H1 (cell line): ENCODE measurements around the gene BNC2. TPM values are rescaled to one million over a fixed set of nuclear protein-coding genes. Genes with fewer than 3 reads are reported as not detected.

ENCODE experiments used
- CTCF ChIA-PET: fragments of 300-600 bp; sonication (Branson Sonifier 250); formaldehyde crosslinking; loops from one replicate; lab custom pipeline; 2021; ENCODE audit not compliant: partially characterized antibody; lab: Charles Lee
- POLR2A ChIA-PET: fragments of 300-600 bp; sonication (Branson Sonifier 250); formaldehyde crosslinking; loops from one replicate; lab custom pipeline; 2021; ENCODE audit warnings: inconsistent platforms; ENCODE audit not compliant: partially characterized antibody; lab: Charles Lee
- DNase-seq, 2 experiments: peaks; one replicate each; pipeline versions ENCODE4 v3.0.0 to v3.0.0-alpha.2; 2010 to 2022; ENCODE audit warnings: low spot score in 2 of 2, low read depth in 1 of 2, mixed read lengths in 1 of 2
- FAIRE-seq: peaks from 2 replicates; lab custom pipeline; 2011; peaks lifted over from hg19 to GRCh38; lab: Jason Lieb, UNC
- H2AFZ ChIP-seq: 2 replicates; pipeline ENCODE4 v1.8.1; 2012; ENCODE audit warnings: low read length, inconsistent platforms
- H2AK5ac ChIP-seq: 2 replicates; pipeline ENCODE4 v1.6.1; 2013; ENCODE audit warnings: low read depth, low read length
- H2BK120ac ChIP-seq: replicated peaks from 2 replicates; pipeline ENCODE3; 2013; ENCODE audit warnings: low read depth, low read length, inconsistent platforms
- H2BK12ac ChIP-seq: 2 replicates; pipeline ENCODE4 v1.6.1; 2013; ENCODE audit warnings: low read depth, low read length
- H2BK15ac ChIP-seq: 2 replicates; pipeline ENCODE4 v1.6.1; 2013; ENCODE audit warnings: low read length
- H2BK20ac ChIP-seq: 2 replicates; pipeline ENCODE4 v1.6.1; 2013; ENCODE audit warnings: low read length
- H2BK5ac ChIP-seq: 2 replicates; pipeline ENCODE4 v1.6.1; 2013; ENCODE audit warnings: low read depth, low read length
- H3K14ac ChIP-seq: 2 replicates; pipeline ENCODE4 v1.6.1; 2013; ENCODE audit warnings: inconsistent platforms; ENCODE audit not compliant: insufficient read length
- H3K18ac ChIP-seq: 2 replicates; pipeline ENCODE4 v1.6.1; 2013; ENCODE audit warnings: low read length; ENCODE audit errors: extremely low read depth
- H3K23ac ChIP-seq: 2 replicates; pipeline ENCODE4 v1.6.1; 2013; ENCODE audit warnings: inconsistent platforms; ENCODE audit not compliant: insufficient read length
- H3K23me2 ChIP-seq: 2 replicates; pipeline ENCODE4 v1.6.1; 2013; ENCODE audit warnings: low read depth, low read length
- H3K27ac ChIP-seq: 2 replicates; pipeline ENCODE4 v1.6.1; 2011; ENCODE audit warnings: low read depth, low read length, inconsistent platforms
- H3K27me3 ChIP-seq, 4 experiments: replicated peaks in 1 of 4; 1 replicate in 1 of 4; 2 replicates in 3 of 4; pipeline versions ENCODE4 v1.6.1 to v1.8.1; 2011 to 2013; ENCODE audit warnings: low read length in 3 of 4, mild to moderate bottlenecking in 3 of 4, inconsistent platforms in 2 of 4, mixed read lengths in 2 of 4, moderate library complexity in 1 of 4; ENCODE audit not compliant: control insufficient read depth in 3 of 4, insufficient read depth in 3 of 4; ENCODE audit errors: extremely low read depth in 1 of 4
- H3K36me3 ChIP-seq, 4 experiments: 2 replicates each; pipeline versions ENCODE4 v1.6.1 to v1.8.1; 2011 to 2013; ENCODE audit warnings: mild to moderate bottlenecking in 4 of 4, low read length in 3 of 4, moderate library complexity in 2 of 4, control low read depth in 1 of 4, inconsistent platforms in 1 of 4; ENCODE audit not compliant: insufficient read depth in 4 of 4, control insufficient read depth in 2 of 4
- H3K4ac ChIP-seq: replicated peaks from 2 replicates; pipeline ENCODE3; 2013; ENCODE audit warnings: low read length, low read depth, mixed read lengths, inconsistent platforms; ENCODE audit not compliant: insufficient read length
- H3K4me1 ChIP-seq, 4 experiments: replicated peaks in 1 of 4; 1 replicate in 1 of 4; 2 replicates in 3 of 4; pipeline versions ENCODE4 v1.6.1 to v1.8.1; 2011 to 2013; ENCODE audit warnings: low read length in 3 of 4, inconsistent platforms in 2 of 4, mixed read lengths in 1 of 4; ENCODE audit not compliant: insufficient read depth in 4 of 4, control insufficient read depth in 3 of 4
- H3K4me2 ChIP-seq, 2 experiments: 2 replicates each; pipeline versions ENCODE4 v1.6.1 to v1.8.1; 2011 to 2013; ENCODE audit warnings: low read depth in 2 of 2, low read length in 2 of 2, control low read depth in 1 of 2, inconsistent platforms in 1 of 2, mild to moderate bottlenecking in 1 of 2; ENCODE audit not compliant: insufficient read depth in 1 of 2
- H3K4me3 ChIP-seq, 4 experiments: fragments of 200-600, 300-600 bp in 1 of 4; sonication (generic), shearing (Covaris generic), sonication (Bioruptor Twin) in 1 of 4; 2 replicates each; pipeline versions ENCODE4 v1.5.1 to v1.8.1; 2011 to 2016; ENCODE audit warnings: low read length in 4 of 4, low read depth in 3 of 4, control low read depth in 2 of 4, inconsistent platforms in 2 of 4, mild to moderate bottlenecking in 2 of 4, mixed read lengths in 1 of 4, moderate library complexity in 1 of 4; ENCODE audit not compliant: insufficient read depth in 2 of 4; ENCODE audit errors: extremely low read depth in 1 of 4
- H3K56ac ChIP-seq: replicated peaks from 2 replicates; pipeline ENCODE3; 2013; ENCODE audit warnings: low read depth, mild to moderate bottlenecking, mixed read lengths, low read length, inconsistent platforms; ENCODE audit not compliant: insufficient read length
- H3K79me1 ChIP-seq: 2 replicates; pipeline ENCODE4 v1.6.1; 2013; ENCODE audit warnings: low read depth, low read length, control low read depth
- H3K79me2 ChIP-seq, 2 experiments: 2 replicates each; pipeline versions ENCODE4 v1.6.1 to v1.8.1; 2012 to 2013; ENCODE audit warnings: low read length in 2 of 2, mild to moderate bottlenecking in 2 of 2, inconsistent platforms in 1 of 2; ENCODE audit not compliant: insufficient read depth in 2 of 2, control insufficient read depth in 1 of 2
- H3K9ac ChIP-seq, 4 experiments: replicated peaks in 1 of 4; 1 replicate in 1 of 4; 2 replicates in 3 of 4; pipeline versions ENCODE4 v1.6.1 to v1.8.1; 2011 to 2013; ENCODE audit warnings: low read depth in 3 of 4, low read length in 3 of 4, control low read depth in 2 of 4, mild to moderate bottlenecking in 2 of 4, moderate library complexity in 2 of 4, inconsistent platforms in 1 of 4; ENCODE audit errors: extremely low read depth in 1 of 4
- H3K9me3 ChIP-seq, 2 experiments: 2 replicates each; pipeline versions ENCODE4 v1.6.1 to v1.8.1; 2012 to 2013; ENCODE audit warnings: mild to moderate bottlenecking in 2 of 2, moderate library complexity in 2 of 2, control low read depth in 1 of 2, inconsistent platforms in 1 of 2, low read depth in 1 of 2, low read length in 1 of 2, mixed read lengths in 1 of 2; ENCODE audit not compliant: insufficient read depth in 2 of 2
- H4K20me1 ChIP-seq, 2 experiments: replicated peaks in 1 of 2; 2 replicates each; pipeline versions ENCODE3 to v1.8.1; 2011 to 2013; ENCODE audit warnings: inconsistent platforms in 2 of 2, low read length in 2 of 2, mild to moderate bottlenecking in 1 of 2; ENCODE audit not compliant: insufficient read depth in 2 of 2, control insufficient read depth in 1 of 2
- H4K5ac ChIP-seq: 2 replicates; pipeline ENCODE4 v1.6.1; 2013; ENCODE audit warnings: low read length, low read depth, mixed read lengths, inconsistent platforms; ENCODE audit not compliant: insufficient read length
- H4K8ac ChIP-seq: 2 replicates; pipeline ENCODE4 v1.8.0; 2013; ENCODE audit warnings: mild to moderate bottlenecking, moderate library complexity, low read length, inconsistent platforms; ENCODE audit not compliant: insufficient read depth; ENCODE audit errors: extremely low read depth
- H4K91ac ChIP-seq: replicated peaks from 2 replicates; pipeline ENCODE3; 2013; ENCODE audit warnings: low read length, mixed read lengths, inconsistent platforms; ENCODE audit not compliant: insufficient read length
- ATF2 ChIP-seq: IDR thresholded peaks from 2 replicates; pipeline ENCODE4 v1.6.1; 2012; ENCODE audit warnings: low read length, inconsistent platforms
- CBX8 ChIP-seq: fragments of 300-800, 300-1000 bp; sonication (generic); IDR thresholded peaks from 2 replicates; pipeline ENCODE4 v1.7.1; 2016; ENCODE audit warnings: low read depth, low read length, borderline replicate concordance
- HDAC2 ChIP-seq, 2 experiments: fragments of 300-600 bp in 1 of 2; sonication (generic) in 1 of 2; IDR thresholded peaks; 2 replicates each; pipeline ENCODE4 v1.6.1; 2011 to 2012; ENCODE audit warnings: low read depth in 2 of 2, low read length in 2 of 2, mild to moderate bottlenecking in 2 of 2, moderate library complexity in 2 of 2, borderline replicate concordance in 1 of 2, inconsistent platforms in 1 of 2
- JUN ChIP-seq: IDR thresholded peaks from 2 replicates; pipeline ENCODE4 v1.6.1; 2011; ENCODE audit warnings: low read depth, mild to moderate bottlenecking, improper control_type of control experiment, low read length
- MAX ChIP-seq: IDR thresholded peaks from 2 replicates; pipeline ENCODE4 v1.6.1; 2012; ENCODE audit warnings: inconsistent platforms
- SIRT6 ChIP-seq: IDR thresholded peaks from one replicate; pipeline ENCODE4 v1.7.1; 2012; ENCODE audit warnings: low read length, inconsistent platforms
- SUZ12 ChIP-seq: fragments of 200-600 bp; sonication (generic); IDR thresholded peaks from 2 replicates; pipeline ENCODE4 v1.6.1; 2012; ENCODE audit warnings: mild to moderate bottlenecking, inconsistent platforms, low read length, moderate library complexity, mixed read lengths
- WGBS, 2 experiments: shearing (Covaris generic) in 1 of 2; methylation state at CpG; one replicate each; pipeline versions ENCODE4 v1.1.6 to v1.1.7; 2013 to 2015; ENCODE audit warnings: low lambda C conversion rate in 2 of 2, mixed read lengths in 2 of 2, inconsistent platforms in 1 of 2, low coverage in 1 of 2, missing lambda C conversion rate in 1 of 2; ENCODE audit not compliant: insufficient replicate concordance in 2 of 2, insufficient coverage in 1 of 2, insufficient read length in 1 of 2; ENCODE audit errors: extremely low coverage in 1 of 2, missing lambda C conversion rate in 1 of 2; 5-methylcytosine and 5-hydroxymethylcytosine counted together
- polyA plus RNA-seq, 7 experiments: library from polyadenylated mRNA; depleted of rRNA in 3 of 7; stranded (reverse) in 5 of 7; unstranded in 2 of 7; fragments of >200 nt in 5 of 7; fragments of 200-250 nt in 2 of 7; gene quantifications; 1 replicate in 5 of 7; 2 replicates in 1 of 7; 4 replicates in 1 of 7; pipeline versions ENCODE4 v1.2.1 to v1.2.3, GENCODE V29; 2011 to 2013; ENCODE audit warnings: missing spikeins in 2 of 7, mixed read lengths in 2 of 7
- total RNA-seq: library from RNA; stranded (reverse); fragmentation: NEBNext Ultra II Directional; extraction: Animal tissue kit (Norgen Biotek cat#: 25700); gene quantifications from 2 replicates; pipeline ENCODE4 v1.2.1, GENCODE V29; 2021
- TF ChIP-seq, protein P1 (sequence below), 3 experiments: IDR thresholded peaks; 1 replicate in 2 of 3; 2 replicates in 1 of 3; pipeline versions ENCODE4 v1.5.1 to v1.6.1; 2011; ENCODE audit warnings: low read length in 3 of 3, mild to moderate bottlenecking in 3 of 3, inconsistent platforms in 2 of 3, low read depth in 1 of 3, moderate library complexity in 1 of 3; ENCODE audit not compliant: insufficient read depth in 1 of 3; ENCODE audit errors: control extremely low read depth in 1 of 3

BNC2 gene
- total and polyA plus RNA-seq, 2 of the 8 experiments (the other 6 are each of a cell fraction or from before 2014, with no cell fraction given) = 16.0 to 26.8 TPM

DNA sequence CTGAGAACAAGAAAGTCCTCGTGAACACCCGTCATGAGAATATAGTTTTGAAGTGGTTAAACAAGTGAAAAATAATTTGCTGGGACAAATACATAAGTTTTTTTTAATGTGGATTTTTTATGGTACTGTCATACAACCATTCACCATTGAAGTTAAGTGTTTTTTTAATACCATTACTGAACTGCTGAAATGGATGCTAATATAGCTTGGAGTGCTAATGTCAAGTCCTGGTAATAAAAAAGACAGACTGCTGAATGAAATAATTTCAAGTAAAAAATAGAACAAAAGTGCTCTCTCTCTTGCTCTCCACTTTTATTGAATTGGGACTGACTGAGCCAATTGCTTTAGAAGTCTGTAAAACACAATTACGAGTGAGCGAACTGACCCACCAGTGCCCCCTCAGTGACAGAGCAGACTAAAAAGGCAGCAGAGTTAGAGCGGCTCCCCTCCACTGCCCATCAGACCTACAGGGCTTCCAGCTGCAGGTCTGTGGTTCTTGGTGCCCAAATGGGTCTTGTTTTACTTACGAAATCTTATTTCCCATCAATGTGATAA lies 442.5 kb downstream of the BNC2 start:
- Histone ChIP-seq H4K8ac (no peak overlapping the region), H4K91ac (no peak overlapping the region), H3K9me3 (no peaks in the 10 kb centered on the region), H4K20me1 (no peaks in the 10 kb centered on the region), H3K4me2 (no peak overlapping the region), H3K36me3 (0 out of 8 replicates have a peak, but pooled peaks cover 0 to 2% (median 0%) of the 10 kb centered on the region in 4 experiments), H3K23me2 (no peaks in the 10 kb centered on the region), H2BK15ac (no peak overlapping the region), H3K27me3 (no peaks in the 10 kb centered on the region), H2BK12ac (no peak overlapping the region), H4K5ac (no peak overlapping the region), H3K14ac (no peak overlapping the region), H3K9ac (no peak overlapping the region), H2BK5ac (no peak overlapping the region), H3K56ac (no peak overlapping the region), H3K27ac (no peak overlapping the region), H3K18ac (no peak overlapping the region), H3K23ac (no peak overlapping the region), H3K79me2 (no peaks in the 10 kb centered on the region), H2BK120ac (no peak overlapping the region), H2BK20ac (no peak overlapping the region), H3K4ac (no peak overlapping the region), H2AFZ (no peak overlapping the region), H3K4me1 (peaks cover 2 to 19% (median 6%) of the 10 kb centered on the region in 4 experiments; a peak in 4 of 7 replicates), H3K79me1 (no peaks in the 10 kb centered on the region), H2AK5ac (no peak overlapping the region), H3K4me3 (no peak overlapping the region)
- WGBS, 2 experiments = 82% methylated on average over 6 of the region's 6 CpGs; no CpG with 5 or more reads in 1 of the 2 experiments
- FAIRE-seq = no peak
- CTCF ChIA-PET = no interaction called here
- no peak for DNase-seq
- POLR2A ChIA-PET = no interaction called here
- TF ChIP-seq ATF2 (no peak), SUZ12 (no peak), SIRT6 (no peak), JUN (no peak), HDAC2 (IDR thresholded peaks at IDR 0.05; ENCODE audit: borderline replicate concordance in 1 of 2, low read depth in 2 of 2, low read length in 2 of 2) (no peak), CBX8 (no peak), MAX (no peak)
- TF ChIP-seq, protein P1, sequence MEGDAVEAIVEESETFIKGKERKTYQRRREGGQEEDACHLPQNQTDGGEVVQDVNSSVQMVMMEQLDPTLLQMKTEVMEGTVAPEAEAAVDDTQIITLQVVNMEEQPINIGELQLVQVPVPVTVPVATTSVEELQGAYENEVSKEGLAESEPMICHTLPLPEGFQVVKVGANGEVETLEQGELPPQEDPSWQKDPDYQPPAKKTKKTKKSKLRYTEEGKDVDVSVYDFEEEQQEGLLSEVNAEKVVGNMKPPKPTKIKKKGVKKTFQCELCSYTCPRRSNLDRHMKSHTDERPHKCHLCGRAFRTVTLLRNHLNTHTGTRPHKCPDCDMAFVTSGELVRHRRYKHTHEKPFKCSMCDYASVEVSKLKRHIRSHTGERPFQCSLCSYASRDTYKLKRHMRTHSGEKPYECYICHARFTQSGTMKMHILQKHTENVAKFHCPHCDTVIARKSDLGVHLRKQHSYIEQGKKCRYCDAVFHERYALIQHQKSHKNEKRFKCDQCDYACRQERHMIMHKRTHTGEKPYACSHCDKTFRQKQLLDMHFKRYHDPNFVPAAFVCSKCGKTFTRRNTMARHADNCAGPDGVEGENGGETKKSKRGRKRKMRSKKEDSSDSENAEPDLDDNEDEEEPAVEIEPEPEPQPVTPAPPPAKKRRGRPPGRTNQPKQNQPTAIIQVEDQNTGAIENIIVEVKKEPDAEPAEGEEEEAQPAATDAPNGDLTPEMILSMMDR (IDR thresholded peaks at IDR 0.05; ENCODE audit: control extremely low read depth in 1 of 3, insufficient read depth in 1 of 3, low read depth in 1 of 3, low read length in 3 of 3) = no peak
